GM12891 (cell line): ENCODE results near the gene DNMT1.

Experiments
- POLR2A ChIP-seq: IDR thresholded peaks from 2 replicates; pipeline ENCODE4 v1.6.1; 2011; ENCODE audit warnings: low read depth, low read length, control low read depth
- POLR2AphosphoS5 ChIP-seq: IDR thresholded peaks from 2 replicates; pipeline ENCODE4 v1.6.1; 2011; ENCODE audit warnings: low read depth, low read length, control low read depth
- TAF1 ChIP-seq: IDR thresholded peaks from 2 replicates; pipeline ENCODE4 v1.6.1; 2011; ENCODE audit warnings: low read depth, low read length, control low read depth

DNA sequence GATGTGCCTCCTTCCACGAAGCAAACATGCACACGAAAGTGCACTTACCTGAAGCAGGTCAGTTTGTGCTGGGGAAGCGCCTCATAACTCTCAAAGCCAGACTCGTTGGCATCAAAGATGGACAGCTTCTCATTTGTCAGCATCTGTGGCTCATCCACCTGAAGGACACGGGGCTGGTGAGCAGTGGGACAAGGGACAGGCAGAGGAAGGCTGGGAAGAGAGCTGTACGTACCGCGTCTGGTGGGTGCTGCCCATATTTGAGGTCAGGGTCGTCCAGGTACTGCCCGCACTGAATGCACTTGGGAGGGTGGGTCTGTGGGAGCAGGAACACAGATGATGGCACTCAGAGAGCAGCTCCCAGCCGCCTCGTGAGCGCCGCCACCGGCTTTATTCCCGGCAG, 35.1 kb downstream of the DNMT1 start:
- TF ChIP-seq POLR2A (no peak), POLR2AphosphoS5 (no peak), TAF1 (no peak)
